Stomach (tissue), 4 donors: ENCODE results near the gene TUBGCP5.
"Not testable (repeated sequence)": the region's sequence is repeated elsewhere in the genome, so short reads cannot be mapped to it uniquely, and the experiment has no call there.

Experiments
- EP300 ChIP-seq: sonication (generic); formaldehyde crosslinking; IDR thresholded peaks from one replicate; pipeline ENCODE4 v1.6.1; 2017; ENCODE audit warnings: antibody characterized with exemption
- POLR2A ChIP-seq, 4 donors: fragments of 450-650 bp; IDR thresholded peaks; one replicate each; pipeline ENCODE4 v1.6.1; 2016; ENCODE audit warnings: antibody characterized with exemption in 4 of 4, control low read depth in 2 of 4, mild to moderate bottlenecking in 1 of 4, moderate library complexity in 1 of 4
- POLR2AphosphoS5 ChIP-seq, 3 donors: sonication (generic); formaldehyde crosslinking; IDR thresholded peaks; one replicate each; pipeline ENCODE4 v1.6.1; 2016; ENCODE audit warnings: antibody characterized with exemption in 3 of 3
- TF ChIP-seq, protein P1 (sequence below), 7 experiments: fragments of 450-650 bp in 4 of 7; fragments of 200-600 bp in 3 of 7; sonication (generic) in 3 of 7; IDR thresholded peaks; one replicate each; pipeline ENCODE4 v1.5.1; 2016 to 2019; ENCODE audit warnings: antibody characterized with exemption in 7 of 7, control low read depth in 2 of 7, mild to moderate bottlenecking in 1 of 7

DNA sequence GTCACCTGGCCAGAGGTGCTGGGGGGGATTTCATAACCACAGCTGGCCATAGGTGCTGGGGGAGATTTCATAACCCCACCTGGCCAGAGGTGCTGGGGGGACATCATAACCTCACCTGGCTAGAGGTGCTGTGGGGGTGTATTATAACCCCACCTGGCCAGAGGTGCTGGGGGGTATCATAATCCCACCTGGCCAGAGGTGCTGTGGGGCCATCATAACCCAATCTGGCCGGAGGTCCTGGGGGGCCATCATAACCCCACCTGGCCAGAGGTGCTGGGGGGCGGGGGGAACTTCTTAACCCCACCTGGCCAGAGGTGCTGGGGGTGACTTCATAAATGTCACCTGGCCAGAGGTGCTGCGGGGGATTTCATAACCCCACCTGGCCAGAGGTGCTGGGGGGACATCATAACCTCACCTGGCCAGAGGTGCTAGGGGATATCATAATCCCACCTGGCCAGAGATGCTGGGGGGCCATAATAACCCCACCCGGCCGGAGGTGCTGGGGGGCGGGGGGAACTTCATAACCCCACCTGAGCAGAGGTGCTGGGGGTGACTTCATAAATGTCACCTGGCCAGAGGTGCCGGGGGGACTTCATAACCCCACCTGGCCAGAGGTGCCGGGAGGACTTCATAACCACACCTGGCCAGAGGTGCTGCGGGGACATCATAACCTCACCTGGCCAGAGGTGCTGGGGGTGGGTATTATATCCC is 9.4 kb upstream of the TUBGCP5 start:
- TF ChIP-seq, protein P1, sequence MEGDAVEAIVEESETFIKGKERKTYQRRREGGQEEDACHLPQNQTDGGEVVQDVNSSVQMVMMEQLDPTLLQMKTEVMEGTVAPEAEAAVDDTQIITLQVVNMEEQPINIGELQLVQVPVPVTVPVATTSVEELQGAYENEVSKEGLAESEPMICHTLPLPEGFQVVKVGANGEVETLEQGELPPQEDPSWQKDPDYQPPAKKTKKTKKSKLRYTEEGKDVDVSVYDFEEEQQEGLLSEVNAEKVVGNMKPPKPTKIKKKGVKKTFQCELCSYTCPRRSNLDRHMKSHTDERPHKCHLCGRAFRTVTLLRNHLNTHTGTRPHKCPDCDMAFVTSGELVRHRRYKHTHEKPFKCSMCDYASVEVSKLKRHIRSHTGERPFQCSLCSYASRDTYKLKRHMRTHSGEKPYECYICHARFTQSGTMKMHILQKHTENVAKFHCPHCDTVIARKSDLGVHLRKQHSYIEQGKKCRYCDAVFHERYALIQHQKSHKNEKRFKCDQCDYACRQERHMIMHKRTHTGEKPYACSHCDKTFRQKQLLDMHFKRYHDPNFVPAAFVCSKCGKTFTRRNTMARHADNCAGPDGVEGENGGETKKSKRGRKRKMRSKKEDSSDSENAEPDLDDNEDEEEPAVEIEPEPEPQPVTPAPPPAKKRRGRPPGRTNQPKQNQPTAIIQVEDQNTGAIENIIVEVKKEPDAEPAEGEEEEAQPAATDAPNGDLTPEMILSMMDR (IDR thresholded peaks at IDR 0.05), result not testable (repeated sequence)
- TF ChIP-seq POLR2A (IDR thresholded peaks at IDR 0.05); EP300; POLR2AphosphoS5 (IDR thresholded peaks at IDR 0.05): not testable (repeated sequence)
